B cell (primary cell): ENCODE measurements around the gene PTPN5.

ENCODE experiments used
- EZH2 ChIP-seq: IDR thresholded peaks from 2 replicates; pipeline ENCODE4 v1.6.1; 2012; ENCODE audit warnings: borderline replicate concordance, low read depth, mild to moderate bottlenecking, moderate library complexity, low read length; ENCODE audit not compliant: insufficient read depth, poor library complexity, severe bottlenecking
- TF ChIP-seq, protein P1 (sequence below): fragments of 200-600 bp; IDR thresholded peaks from one replicate; pipeline ENCODE4 v1.8.0; 2022; ENCODE audit warnings: antibody characterized with exemption, mild to moderate bottlenecking

DNA sequence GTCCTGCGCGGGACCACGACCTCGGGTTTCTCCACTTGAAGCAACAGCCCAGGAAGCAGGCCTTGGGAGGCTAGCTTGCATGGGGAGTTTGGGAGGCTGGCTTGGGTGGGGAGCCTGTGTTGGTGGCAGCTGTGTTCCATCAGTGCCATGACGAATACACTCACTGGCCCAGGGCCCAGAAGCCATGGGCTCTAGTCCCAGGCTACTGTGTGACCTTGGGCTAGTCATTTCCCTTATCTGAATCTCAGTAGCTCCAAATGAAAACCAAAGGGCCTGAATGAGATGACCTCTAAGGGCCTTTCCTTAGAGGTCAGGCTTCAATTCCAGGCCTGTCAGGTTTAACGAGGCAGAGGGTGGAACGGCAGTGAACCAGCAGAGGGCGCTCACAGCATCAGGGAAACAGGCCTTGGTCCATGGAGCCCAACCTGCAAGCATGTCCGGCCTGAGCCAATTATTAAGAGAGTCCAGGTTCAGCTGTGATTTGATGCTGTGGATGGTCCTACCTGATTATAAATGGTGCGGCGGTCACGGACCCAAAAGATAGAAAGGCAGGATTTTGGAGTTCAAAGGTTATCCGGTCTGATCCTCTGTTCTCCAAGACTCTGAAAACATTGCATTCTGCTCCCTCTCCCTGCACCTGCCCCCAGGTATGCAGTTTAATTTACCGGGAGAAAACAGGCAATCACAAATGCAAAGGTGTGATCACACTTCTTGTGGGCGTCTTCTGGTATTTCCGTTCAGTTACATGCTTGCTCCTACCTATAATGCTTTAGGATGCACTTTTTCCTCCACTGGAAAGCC lies 15.9 kb downstream of the PTPN5 start:
- TF ChIP-seq, protein P1, sequence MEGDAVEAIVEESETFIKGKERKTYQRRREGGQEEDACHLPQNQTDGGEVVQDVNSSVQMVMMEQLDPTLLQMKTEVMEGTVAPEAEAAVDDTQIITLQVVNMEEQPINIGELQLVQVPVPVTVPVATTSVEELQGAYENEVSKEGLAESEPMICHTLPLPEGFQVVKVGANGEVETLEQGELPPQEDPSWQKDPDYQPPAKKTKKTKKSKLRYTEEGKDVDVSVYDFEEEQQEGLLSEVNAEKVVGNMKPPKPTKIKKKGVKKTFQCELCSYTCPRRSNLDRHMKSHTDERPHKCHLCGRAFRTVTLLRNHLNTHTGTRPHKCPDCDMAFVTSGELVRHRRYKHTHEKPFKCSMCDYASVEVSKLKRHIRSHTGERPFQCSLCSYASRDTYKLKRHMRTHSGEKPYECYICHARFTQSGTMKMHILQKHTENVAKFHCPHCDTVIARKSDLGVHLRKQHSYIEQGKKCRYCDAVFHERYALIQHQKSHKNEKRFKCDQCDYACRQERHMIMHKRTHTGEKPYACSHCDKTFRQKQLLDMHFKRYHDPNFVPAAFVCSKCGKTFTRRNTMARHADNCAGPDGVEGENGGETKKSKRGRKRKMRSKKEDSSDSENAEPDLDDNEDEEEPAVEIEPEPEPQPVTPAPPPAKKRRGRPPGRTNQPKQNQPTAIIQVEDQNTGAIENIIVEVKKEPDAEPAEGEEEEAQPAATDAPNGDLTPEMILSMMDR = peak; percentile 61
- TF ChIP-seq EZH2 = no peak
